WERI-Rb-1 (cell line): ENCODE measurements around the gene LRP1B.
"Not testable (repeated sequence)": the region's sequence is repeated elsewhere in the genome, so short reads cannot be mapped to it uniquely, and the experiment has no call there.

Experiments used
- DNase-seq: peaks from one replicate; pipeline ENCODE4 v3.0.0-alpha.2; 2020
- H3K27ac ChIP-seq: fragments of 250-450 bp; sonication (Bioruptor Pico); 2 replicates; pipeline ENCODE4 v1.5.1; 2020; ENCODE audit warnings: mild to moderate bottlenecking, moderate library complexity
- H3K27me3 ChIP-seq: fragments of 250-450 bp; sonication (Bioruptor Pico); 2 replicates; pipeline ENCODE4 v1.5.1; 2021; ENCODE audit warnings: mild to moderate bottlenecking, low read depth, moderate library complexity; ENCODE audit not compliant: insufficient read depth, severe bottlenecking
- H3K36me3 ChIP-seq: fragments of 250-450 bp; sonication (Bioruptor Pico); 2 replicates; pipeline ENCODE4 v1.5.1; 2020; ENCODE audit warnings: mild to moderate bottlenecking, moderate library complexity
- H3K4me3 ChIP-seq: 2 replicates; pipeline ENCODE4 v1.5.1; 2011; ENCODE audit warnings: low read depth, mild to moderate bottlenecking, control low read depth, low read length
- H3K9me3 ChIP-seq: fragments of 250-450 bp; sonication (Bioruptor Pico); 2 replicates; pipeline ENCODE4 v1.5.1; 2021; ENCODE audit warnings: mild to moderate bottlenecking, moderate library complexity; ENCODE audit not compliant: severe bottlenecking
- TF ChIP-seq, protein P1 (sequence below): IDR thresholded peaks from 2 replicates; pipeline ENCODE4 v1.5.1; 2011; ENCODE audit warnings: low read depth, mild to moderate bottlenecking, control low read depth, inconsistent platforms, low read length

LRP1B gene

GRCh38 chr2:141186413-141187074 is 944.3 kb downstream of the LRP1B start:
- Histone ChIP-seq H3K36me3 (no peaks in the 10 kb centered on the region), H3K4me3 (no peak overlapping the region), H3K9me3 (no peaks in the 10 kb centered on the region), H3K27ac (no peak overlapping the region), H3K27me3 (no peaks in the 10 kb centered on the region)
- DNase-seq = no peak
- TF ChIP-seq, protein P1, sequence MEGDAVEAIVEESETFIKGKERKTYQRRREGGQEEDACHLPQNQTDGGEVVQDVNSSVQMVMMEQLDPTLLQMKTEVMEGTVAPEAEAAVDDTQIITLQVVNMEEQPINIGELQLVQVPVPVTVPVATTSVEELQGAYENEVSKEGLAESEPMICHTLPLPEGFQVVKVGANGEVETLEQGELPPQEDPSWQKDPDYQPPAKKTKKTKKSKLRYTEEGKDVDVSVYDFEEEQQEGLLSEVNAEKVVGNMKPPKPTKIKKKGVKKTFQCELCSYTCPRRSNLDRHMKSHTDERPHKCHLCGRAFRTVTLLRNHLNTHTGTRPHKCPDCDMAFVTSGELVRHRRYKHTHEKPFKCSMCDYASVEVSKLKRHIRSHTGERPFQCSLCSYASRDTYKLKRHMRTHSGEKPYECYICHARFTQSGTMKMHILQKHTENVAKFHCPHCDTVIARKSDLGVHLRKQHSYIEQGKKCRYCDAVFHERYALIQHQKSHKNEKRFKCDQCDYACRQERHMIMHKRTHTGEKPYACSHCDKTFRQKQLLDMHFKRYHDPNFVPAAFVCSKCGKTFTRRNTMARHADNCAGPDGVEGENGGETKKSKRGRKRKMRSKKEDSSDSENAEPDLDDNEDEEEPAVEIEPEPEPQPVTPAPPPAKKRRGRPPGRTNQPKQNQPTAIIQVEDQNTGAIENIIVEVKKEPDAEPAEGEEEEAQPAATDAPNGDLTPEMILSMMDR = no peak

- no peaks in the 10 kb centered on the region for H3K36me3 ChIP-seq
- H3K4me3 ChIP-seq = no peak overlapping the region
- no peaks in the 10 kb centered on the region for H3K27me3 ChIP-seq
- TF ChIP-seq, protein P1 = no peak
- DNase-seq = no peak
- H3K9me3 ChIP-seq = no peaks in the 10 kb centered on the region
- no peak overlapping the region for H3K27ac ChIP-seq
Measured at GRCh38 chr2:141182246-141182645, 948.6 kb downstream of the LRP1B start.

GRCh38 chr2:141169117-141169516 is 961.7 kb downstream of the LRP1B start:
- DNase-seq, H3K27ac ChIP-seq, H3K36me3 ChIP-seq, H3K4me3 ChIP-seq, H3K27me3 ChIP-seq, H3K9me3 ChIP-seq: not testable (repeated sequence)

GRCh38 chr2:141162314-141162713 is 968.5 kb downstream of the LRP1B start:
- Histone ChIP-seq H3K9me3 (no peaks in the 10 kb centered on the region), H3K36me3 (no peaks in the 10 kb centered on the region), H3K27ac (no peak overlapping the region), H3K4me3 (no peak overlapping the region), H3K27me3 (no peaks in the 10 kb centered on the region)
- TF ChIP-seq, protein P1 = no peak
- DNase-seq = no peak

- H3K4me3 ChIP-seq = no peak overlapping the region
- no peaks in the 10 kb centered on the region for H3K27me3 ChIP-seq
- DNase-seq = no peak
- no peaks in the 10 kb centered on the region for H3K36me3 ChIP-seq
- TF ChIP-seq, protein P1 = no peak
- no peak overlapping the region for H3K27ac ChIP-seq
- H3K9me3 ChIP-seq = no peaks in the 10 kb centered on the region
Measured at GRCh38 chr2:141151611-141152286, 979.1 kb downstream of the LRP1B start.

GRCh38 chr2:141142025-141142424 is 988.8 kb downstream of the LRP1B start:
- TF ChIP-seq, protein P1 = no peak

More at GRCh38 chr2:141142025-141142424, 988.8 kb downstream of the LRP1B start:
- Histone ChIP-seq H3K27ac (no peak overlapping the region), H3K36me3 (no peaks in the 10 kb centered on the region), H3K4me3 (no peak overlapping the region), H3K9me3 (no peaks in the 10 kb centered on the region), H3K27me3 (no peaks in the 10 kb centered on the region)
- DNase-seq = no peak
